ENCODE measurements around the gene GAREM1.

Gene GAREM1

GRCh38 chr18:32439241-32439640, 31.4 kb downstream of the GAREM1 start:
- H4K5ac ChIP-seq (ENCODE audit: low read length): no peak overlapping the region
- WGBS (ENCODE audit: extremely low coverage, insufficient coverage, low lambda C conversion rate): no CpG with 5 or more reads among the region's 2 CpGs
- H3K36me3 ChIP-seq (ENCODE audit: control insufficient read depth, insufficient read depth, low read length): no peaks in the 10 kb centered on the region
- H3K4me3 ChIP-seq (ENCODE audit: low read length): no peak overlapping the region
- H4K8ac ChIP-seq (ENCODE audit: low read depth, low read length): no peak overlapping the region
- DNase-seq: no peak
- H2BK120ac ChIP-seq (ENCODE audit: low read depth, low read length): no peak overlapping the region
- no peaks in the 10 kb centered on the region for H3K4me1 ChIP-seq (ENCODE audit: control insufficient read depth, low read depth, low read length)
- H2BK15ac ChIP-seq (replicated peaks; ENCODE audit: low read depth): no peak overlapping the region
- H3K27ac ChIP-seq (ENCODE audit: low read depth, low read length): no peak overlapping the region
- no peaks in the 10 kb centered on the region for H3K79me2 ChIP-seq (ENCODE audit: control insufficient read depth, insufficient read depth, low read length)
- no peak overlapping the region for H2BK5ac ChIP-seq (ENCODE audit: low read length)
- no peak overlapping the region for H3K18ac ChIP-seq (ENCODE audit: low read length)
- no peak overlapping the region for H3K23ac ChIP-seq (ENCODE audit: low read length)
- H3K4ac ChIP-seq (ENCODE audit: low read depth, low read length): no peak overlapping the region
- no peaks in the 10 kb centered on the region for H3K27me3 ChIP-seq (ENCODE audit: insufficient read depth, low read length, poor library complexity)
- peaks cover 7% of the 10 kb centered on the region for H3K79me1 ChIP-seq (ENCODE audit: low read length)
- H2AK5ac ChIP-seq (ENCODE audit: low read length): no peak overlapping the region
- no peak overlapping the region for H3K4me2 ChIP-seq (ENCODE audit: low read length)
- H3K56ac ChIP-seq (ENCODE audit: low read length): no peak overlapping the region
- no peak overlapping the region for H3K9ac ChIP-seq (ENCODE audit: low read length)

DNA sequence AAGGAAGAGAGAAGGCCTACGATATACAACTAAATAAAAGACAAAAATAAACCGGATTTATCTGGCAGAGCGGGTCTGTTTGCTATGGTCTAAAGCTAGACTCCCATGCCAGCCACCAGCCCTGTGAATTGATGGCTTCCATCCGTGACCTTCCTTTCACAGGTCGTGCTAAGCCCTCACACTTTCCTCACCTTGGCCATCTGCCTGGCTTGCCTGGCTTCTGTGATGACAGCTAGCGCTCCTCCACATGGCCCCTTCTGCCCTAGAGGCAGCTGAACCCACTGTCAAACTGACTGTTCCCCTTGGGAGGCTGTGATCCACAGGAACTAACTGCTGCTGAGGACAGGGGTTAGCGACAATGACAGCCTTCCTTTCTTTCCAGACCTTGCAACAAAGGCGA, 32.5 kb downstream of the GAREM1 start:
- H3K4me3 ChIP-seq (ENCODE audit: low read length): no peak overlapping the region
- no peak overlapping the region for H3K23ac ChIP-seq (ENCODE audit: low read length)
- no peak overlapping the region for H3K4ac ChIP-seq (ENCODE audit: low read depth, low read length)
- no CpG with 5 or more reads among the region's 8 CpGs for WGBS (ENCODE audit: extremely low coverage, insufficient coverage, low lambda C conversion rate)
- H3K27ac ChIP-seq (ENCODE audit: low read depth, low read length): no peak overlapping the region
- peaks cover 7% of the 10 kb centered on the region for H3K79me1 ChIP-seq (ENCODE audit: low read length)
- no peak overlapping the region for H3K4me2 ChIP-seq (ENCODE audit: low read length)
- no peaks in the 10 kb centered on the region for H3K27me3 ChIP-seq (ENCODE audit: insufficient read depth, low read length, poor library complexity)
- no peak overlapping the region for H2AK5ac ChIP-seq (ENCODE audit: low read length)
- DNase-seq: no peak
- no peaks in the 10 kb centered on the region for H3K36me3 ChIP-seq (ENCODE audit: control insufficient read depth, insufficient read depth, low read length)
- no peak overlapping the region for H2BK120ac ChIP-seq (ENCODE audit: low read depth, low read length)
- no peak overlapping the region for H4K5ac ChIP-seq (ENCODE audit: low read length)
- no peak overlapping the region for H2BK5ac ChIP-seq (ENCODE audit: low read length)
- no peak overlapping the region for H3K18ac ChIP-seq (ENCODE audit: low read length)
- H3K9ac ChIP-seq (ENCODE audit: low read length): no peak overlapping the region
- H3K79me2 ChIP-seq (ENCODE audit: control insufficient read depth, insufficient read depth, low read length): no peaks in the 10 kb centered on the region
- H4K8ac ChIP-seq (ENCODE audit: low read depth, low read length): no peak overlapping the region
- no peak overlapping the region for H3K56ac ChIP-seq (ENCODE audit: low read length)
- no peak overlapping the region for H2BK15ac ChIP-seq (replicated peaks; ENCODE audit: low read depth)
- no peaks in the 10 kb centered on the region for H3K4me1 ChIP-seq (ENCODE audit: control insufficient read depth, low read depth, low read length)

DNA sequence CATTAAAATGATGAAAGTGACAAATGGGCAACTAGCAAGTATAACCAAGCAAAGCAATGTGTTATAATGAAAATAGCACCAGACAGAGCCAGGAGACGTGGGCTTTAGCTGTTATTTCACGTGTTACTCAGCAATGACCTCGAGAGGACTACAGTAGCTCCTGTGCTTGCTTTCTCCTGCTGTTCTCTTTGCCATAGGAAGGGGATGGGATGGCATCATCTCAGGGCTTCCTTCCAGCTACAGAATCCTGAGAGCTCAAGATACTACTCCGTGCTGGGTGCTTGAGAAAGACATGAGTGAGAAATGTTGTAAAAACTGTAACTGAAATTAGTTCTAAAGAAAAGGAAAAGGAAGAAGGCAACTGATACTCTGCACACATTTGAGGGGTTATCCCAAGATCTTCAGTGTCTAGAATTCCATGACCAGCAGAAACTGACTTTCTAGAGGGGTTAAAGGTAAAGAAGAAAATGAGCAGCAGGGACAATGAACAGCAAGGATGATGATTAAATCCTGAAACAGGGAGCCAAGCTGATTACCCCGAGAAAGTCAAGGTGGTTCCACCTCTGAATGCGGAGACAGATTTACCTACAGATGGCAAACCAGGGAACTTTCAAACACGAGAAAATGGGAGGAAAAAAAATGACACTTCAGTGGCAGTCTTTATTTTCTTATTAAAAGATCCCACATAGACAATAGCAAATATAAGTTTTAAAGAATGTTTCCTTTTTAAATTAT, 33.4 kb downstream of the GAREM1 start:
- H3K9ac ChIP-seq (ENCODE audit: low read length): no peak overlapping the region
- no peaks in the 10 kb centered on the region for H3K79me2 ChIP-seq (ENCODE audit: control insufficient read depth, insufficient read depth, low read length)
- no peak overlapping the region for H2AK5ac ChIP-seq (ENCODE audit: low read length)
- H3K4me2 ChIP-seq (ENCODE audit: low read length): no peak overlapping the region
- no peak overlapping the region for H3K18ac ChIP-seq (ENCODE audit: low read length)
- no peaks in the 10 kb centered on the region for H3K36me3 ChIP-seq (ENCODE audit: control insufficient read depth, insufficient read depth, low read length)
- no peak overlapping the region for H2BK15ac ChIP-seq (replicated peaks; ENCODE audit: low read depth)
- H3K27ac ChIP-seq (ENCODE audit: low read depth, low read length): no peak overlapping the region
- no peak overlapping the region for H3K56ac ChIP-seq (ENCODE audit: low read length)
- no peak overlapping the region for H4K5ac ChIP-seq (ENCODE audit: low read length)
- H2BK120ac ChIP-seq (ENCODE audit: low read depth, low read length): no peak overlapping the region
- no peak overlapping the region for H4K8ac ChIP-seq (ENCODE audit: low read depth, low read length)
- no peak overlapping the region for H3K23ac ChIP-seq (ENCODE audit: low read length)
- no CpG with 5 or more reads among the region's 7 CpGs for WGBS (ENCODE audit: extremely low coverage, insufficient coverage, low lambda C conversion rate)
- H3K4me3 ChIP-seq (ENCODE audit: low read length): no peak overlapping the region
- no peaks in the 10 kb centered on the region for H3K27me3 ChIP-seq (ENCODE audit: insufficient read depth, low read length, poor library complexity)
- H3K4me1 ChIP-seq (ENCODE audit: control insufficient read depth, low read depth, low read length): no peaks in the 10 kb centered on the region
- H3K79me1 ChIP-seq (ENCODE audit: low read length): peaks cover 7% of the 10 kb centered on the region
- DNase-seq: no peak
- no peak overlapping the region for H2BK5ac ChIP-seq (ENCODE audit: low read length)
- no peak overlapping the region for H3K4ac ChIP-seq (ENCODE audit: low read depth, low read length)

- 100% methylated on average over 1 of the region's 5 CpGs for WGBS (ENCODE audit: extremely low coverage, insufficient coverage, low lambda C conversion rate)
- H3K4me1 ChIP-seq (ENCODE audit: control insufficient read depth, low read depth, low read length): no peaks in the 10 kb centered on the region
Measured at GRCh38 chr18:32435631-32436500, 34.8 kb downstream of the GAREM1 start.

DNA sequence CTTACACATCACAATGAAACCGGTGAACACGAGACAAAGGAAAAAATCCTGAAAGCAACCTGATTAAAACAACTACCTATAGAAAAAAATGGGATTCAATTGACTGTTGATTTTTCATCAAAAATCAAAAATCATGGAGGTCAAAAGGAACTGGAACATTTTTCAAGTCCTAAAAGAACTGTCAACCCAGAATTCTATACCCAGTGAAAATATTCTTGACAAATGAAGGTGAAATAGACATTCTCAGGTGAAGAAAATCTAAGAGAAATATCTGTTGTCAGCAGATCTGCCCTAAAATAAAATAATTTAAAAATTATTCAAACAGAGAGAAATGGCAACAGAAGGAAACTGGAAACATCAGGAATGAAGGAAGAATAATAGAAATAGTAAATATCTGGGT, 38.9 kb downstream of the GAREM1 start:
- H4K8ac ChIP-seq (ENCODE audit: low read depth, low read length): no peak overlapping the region

More at GRCh38 chr18:32435631-32436500, 34.8 kb downstream of the GAREM1 start:
- peaks cover 7% of the 10 kb centered on the region for H3K79me1 ChIP-seq (ENCODE audit: low read length)
- no peak overlapping the region for H4K5ac ChIP-seq (ENCODE audit: low read length)
- no peak overlapping the region for H3K4me2 ChIP-seq (ENCODE audit: low read length)
- H2BK5ac ChIP-seq (ENCODE audit: low read length): no peak overlapping the region
- H3K4ac ChIP-seq (ENCODE audit: low read depth, low read length): no peak overlapping the region
- no peak overlapping the region for H2AK5ac ChIP-seq (ENCODE audit: low read length)
- no peak overlapping the region for H3K9ac ChIP-seq (ENCODE audit: low read length)
- H3K4me3 ChIP-seq (ENCODE audit: low read length): no peak overlapping the region
- no peak overlapping the region for H3K56ac ChIP-seq (ENCODE audit: low read length)
- DNase-seq: peak; percentile 68
- no peaks in the 10 kb centered on the region for H3K79me2 ChIP-seq (ENCODE audit: control insufficient read depth, insufficient read depth, low read length)
- no peak overlapping the region for H3K27ac ChIP-seq (ENCODE audit: low read depth, low read length)
- no peak overlapping the region for H3K18ac ChIP-seq (ENCODE audit: low read length)
- H3K27me3 ChIP-seq (ENCODE audit: insufficient read depth, low read length, poor library complexity): no peaks in the 10 kb centered on the region
- no peak overlapping the region for H2BK120ac ChIP-seq (ENCODE audit: low read depth, low read length)
- no peak overlapping the region for H3K23ac ChIP-seq (ENCODE audit: low read length)
- no peak overlapping the region for H4K8ac ChIP-seq (ENCODE audit: low read depth, low read length)
- no peaks in the 10 kb centered on the region for H3K36me3 ChIP-seq (ENCODE audit: control insufficient read depth, insufficient read depth, low read length)
- no peak overlapping the region for H2BK15ac ChIP-seq (replicated peaks; ENCODE audit: low read depth)

More for the DNA sequence above, 38.9 kb downstream of the GAREM1 start:
- Histone ChIP-seq H2BK5ac (ENCODE audit: low read length) (no peak overlapping the region), H3K27me3 (ENCODE audit: insufficient read depth, low read length, poor library complexity) (no peaks in the 10 kb centered on the region), H2AK5ac (ENCODE audit: low read length) (no peak overlapping the region), H3K4me2 (ENCODE audit: low read length) (no peak overlapping the region), H3K9ac (ENCODE audit: low read length) (no peak overlapping the region), H3K4ac (ENCODE audit: low read depth, low read length) (no peak overlapping the region), H4K5ac (ENCODE audit: low read length) (no peak overlapping the region), H3K23ac (ENCODE audit: low read length) (no peak overlapping the region), H3K56ac (ENCODE audit: low read length) (no peak overlapping the region), H3K4me3 (ENCODE audit: low read length) (no peak overlapping the region), H2BK120ac (ENCODE audit: low read depth, low read length) (no peak overlapping the region), H3K79me2 (ENCODE audit: control insufficient read depth, insufficient read depth, low read length) (no peaks in the 10 kb centered on the region), H3K36me3 (ENCODE audit: control insufficient read depth, insufficient read depth, low read length) (no peaks in the 10 kb centered on the region), H2BK15ac (replicated peaks; ENCODE audit: low read depth) (no peak overlapping the region), H3K4me1 (ENCODE audit: control insufficient read depth, low read depth, low read length) (no peaks in the 10 kb centered on the region), H3K18ac (ENCODE audit: low read length) (no peak overlapping the region), H3K79me1 (ENCODE audit: low read length) (no peaks in the 10 kb centered on the region), H3K27ac (ENCODE audit: low read depth, low read length) (no peak overlapping the region)
- no peak for DNase-seq
- WGBS (ENCODE audit: extremely low coverage, insufficient coverage, low lambda C conversion rate): no CpG with 5 or more reads among the region's 2 CpGs
